HEK293 (cell line): ENCODE results near the gene SLC30A5.

Experiments used
- CTCF ChIA-PET: fragments of 350-600 bp; formaldehyde crosslinking; extraction: SDS; loops from one replicate; lab custom pipeline; 2021; ENCODE audit warnings: antibody characterized with exemption; lab: Yijun Ruan, JAX
- POLR2A ChIA-PET: fragments of 300-600 bp; formaldehyde crosslinking; extraction: SDS; loops from one replicate; lab custom pipeline; 2020; ENCODE audit warnings: antibody characterized with exemption, inconsistent platforms; lab: Yijun Ruan, JAX
- H3K27ac ChIP-seq: fragments of 200-500 bp; sonication (Bioruptor generic); 2 replicates; pipeline ENCODE4 v1.5.1; 2014; ENCODE audit warnings: low read depth, low read length, control low read depth, inconsistent platforms; ENCODE audit errors: extremely low read depth
- H3K36me3 ChIP-seq, 2 experiments: fragments of 200-500 bp in 1 of 2; sonication (Bioruptor generic) in 1 of 2; 1 replicate in 1 of 2; 2 replicates in 1 of 2; pipeline ENCODE4 v1.5.1; 2014 to 2017; ENCODE audit warnings: inconsistent platforms in 2 of 2, low read length in 2 of 2; ENCODE audit not compliant: control insufficient read depth in 2 of 2, insufficient read depth in 1 of 2
- H3K4me1 ChIP-seq: fragments of 200-500 bp; sonication (Bioruptor generic); 2 replicates; pipeline ENCODE4 v1.5.1; 2014; ENCODE audit warnings: mild to moderate bottlenecking, low read length, inconsistent platforms; ENCODE audit not compliant: control insufficient read depth, insufficient read depth
- H3K4me3 ChIP-seq: 2 replicates; pipeline ENCODE4 v1.5.1; 2011; ENCODE audit warnings: low read depth, mild to moderate bottlenecking, control low read depth, low read length, moderate library complexity
- H3K9me3 ChIP-seq: fragments of 200-500 bp; sonication (Bioruptor generic); 2 replicates; pipeline ENCODE4 v1.5.1; 2014; ENCODE audit warnings: low read depth, low read length, inconsistent platforms; ENCODE audit not compliant: control insufficient read depth, insufficient read depth
- KLF7 ChIP-seq: fragments of 450-650 bp; formaldehyde crosslinking; IDR thresholded peaks from 2 replicates; pipeline ENCODE4 v1.5.1; 2016; ENCODE audit warnings: missing biosample characterization, missing genetic modification characterization, borderline replicate concordance
- REST ChIP-seq: fragments of 450-650 bp; formaldehyde crosslinking; IDR thresholded peaks from 2 replicates; pipeline ENCODE4 v1.5.1; 2016; ENCODE audit warnings: missing biosample characterization, missing genetic modification characterization
- SCRT2 ChIP-seq: fragments of 450-650 bp; formaldehyde crosslinking; IDR thresholded peaks from 2 replicates; pipeline ENCODE4 v1.5.1; 2016; ENCODE audit warnings: missing biosample characterization, missing genetic modification characterization
- SP3 ChIP-seq: fragments of 450-650 bp; formaldehyde crosslinking; IDR thresholded peaks from 2 replicates; pipeline ENCODE4 v1.5.1; 2016; ENCODE audit warnings: missing biosample characterization, missing genetic modification characterization
- SP7 ChIP-seq: fragments of 450-650 bp; formaldehyde crosslinking; IDR thresholded peaks from 2 replicates; pipeline ENCODE4 v1.5.1; 2016; ENCODE audit warnings: missing biosample characterization, missing genetic modification characterization
- TRIM28 ChIP-seq: IDR thresholded peaks from 2 replicates; pipeline ENCODE4 v1.6.1; 2011; ENCODE audit warnings: low read length, control low read depth, borderline replicate concordance
- YY1 ChIP-seq: fragments of 450-650 bp; formaldehyde crosslinking; IDR thresholded peaks from 2 replicates; pipeline ENCODE4 v1.5.1; 2018; ENCODE audit warnings: missing biosample characterization, missing genetic modification characterization
- ZBTB17 ChIP-seq: fragments of 450-650 bp; formaldehyde crosslinking; IDR thresholded peaks from 2 replicates; pipeline ENCODE4 v1.5.1; 2016; ENCODE audit warnings: missing biosample characterization, missing genetic modification characterization
- ZFP37 ChIP-seq: fragments of 450-650 bp; formaldehyde crosslinking; IDR thresholded peaks from 2 replicates; pipeline ENCODE4 v1.5.1; 2016; ENCODE audit warnings: missing biosample characterization, missing genetic modification characterization
- ZFP69B ChIP-seq: fragments of 450-650 bp; formaldehyde crosslinking; IDR thresholded peaks from 2 replicates; pipeline ENCODE4 v1.5.1; 2016; ENCODE audit warnings: missing biosample characterization, missing genetic modification characterization
- ZNF121 ChIP-seq: fragments of 450-650 bp; formaldehyde crosslinking; IDR thresholded peaks from 2 replicates; pipeline ENCODE4 v1.5.1; 2016; ENCODE audit warnings: missing biosample characterization, missing genetic modification characterization
- ZNF239 ChIP-seq: fragments of 450-650 bp; formaldehyde crosslinking; IDR thresholded peaks from 2 replicates; pipeline ENCODE4 v1.5.1; 2016; ENCODE audit warnings: missing biosample characterization, missing genetic modification characterization
- ZNF248 ChIP-seq: fragments of 450-650 bp; formaldehyde crosslinking; IDR thresholded peaks from 2 replicates; pipeline ENCODE4 v1.5.1; 2017; ENCODE audit warnings: missing biosample characterization, missing genetic modification characterization
- ZNF292 ChIP-seq: fragments of 450-650 bp; formaldehyde crosslinking; IDR thresholded peaks from 2 replicates; pipeline ENCODE4 v1.5.1; 2016; ENCODE audit warnings: low read depth, missing biosample characterization, missing genetic modification characterization, borderline replicate concordance
- ZNF423 ChIP-seq: fragments of 450-650 bp; formaldehyde crosslinking; IDR thresholded peaks from 2 replicates; pipeline ENCODE4 v1.5.1; 2016; ENCODE audit warnings: missing biosample characterization, missing genetic modification characterization
- ZNF433 ChIP-seq: fragments of 450-650 bp; formaldehyde crosslinking; IDR thresholded peaks from 2 replicates; pipeline ENCODE4 v1.5.1; 2016; ENCODE audit warnings: missing biosample characterization, missing genetic modification characterization, low read depth
- ZNF449 ChIP-seq: fragments of 450-650 bp; formaldehyde crosslinking; IDR thresholded peaks from 2 replicates; pipeline ENCODE4 v1.5.1; 2017; ENCODE audit warnings: missing biosample characterization, mild to moderate bottlenecking, missing genetic modification characterization, moderate library complexity
- ZNF510 ChIP-seq: fragments of 450-650 bp; formaldehyde crosslinking; IDR thresholded peaks from 2 replicates; pipeline ENCODE4 v1.5.1; 2018; ENCODE audit warnings: mild to moderate bottlenecking, missing genetic modification characterization, missing biosample characterization; ENCODE audit not compliant: insufficient replicate concordance
- ZNF560 ChIP-seq: fragments of 450-650 bp; formaldehyde crosslinking; IDR thresholded peaks from 2 replicates; pipeline ENCODE4 v1.5.1; 2017; ENCODE audit warnings: missing biosample characterization, missing genetic modification characterization, borderline replicate concordance
- ZNF654 ChIP-seq: fragments of 450-650 bp; formaldehyde crosslinking; IDR thresholded peaks from 2 replicates; pipeline ENCODE4 v1.5.1; 2016; ENCODE audit warnings: low read depth, missing biosample characterization, missing genetic modification characterization
- ZNF660 ChIP-seq: fragments of 450-650 bp; IDR thresholded peaks from 2 replicates; pipeline ENCODE4 v1.5.1; 2018; ENCODE audit warnings: missing biosample characterization, mild to moderate bottlenecking, missing genetic modification characterization
- ZNF785 ChIP-seq: fragments of 450-650 bp; formaldehyde crosslinking; IDR thresholded peaks from 2 replicates; pipeline ENCODE4 v1.5.1; 2016; ENCODE audit warnings: missing biosample characterization, missing genetic modification characterization
- ZSCAN23 ChIP-seq: fragments of 450-650 bp; formaldehyde crosslinking; IDR thresholded peaks from 2 replicates; pipeline ENCODE4 v1.5.1; 2016; ENCODE audit warnings: missing biosample characterization, missing genetic modification characterization
- TF ChIP-seq, protein P1 (sequence below): fragments of 450-650 bp; formaldehyde crosslinking; IDR thresholded peaks from 2 replicates; pipeline ENCODE4 v1.5.1; 2016; ENCODE audit warnings: missing biosample characterization, missing genetic modification characterization

The SLC30A5 gene

GRCh38 chr5:69048230-69048629 lies 45.6 kb upstream of the SLC30A5 start (continued):
- no peak for TF ChIP-seq ZSCAN23 (tag by site-specific recombination)
- TF ChIP-seq, protein P1, sequence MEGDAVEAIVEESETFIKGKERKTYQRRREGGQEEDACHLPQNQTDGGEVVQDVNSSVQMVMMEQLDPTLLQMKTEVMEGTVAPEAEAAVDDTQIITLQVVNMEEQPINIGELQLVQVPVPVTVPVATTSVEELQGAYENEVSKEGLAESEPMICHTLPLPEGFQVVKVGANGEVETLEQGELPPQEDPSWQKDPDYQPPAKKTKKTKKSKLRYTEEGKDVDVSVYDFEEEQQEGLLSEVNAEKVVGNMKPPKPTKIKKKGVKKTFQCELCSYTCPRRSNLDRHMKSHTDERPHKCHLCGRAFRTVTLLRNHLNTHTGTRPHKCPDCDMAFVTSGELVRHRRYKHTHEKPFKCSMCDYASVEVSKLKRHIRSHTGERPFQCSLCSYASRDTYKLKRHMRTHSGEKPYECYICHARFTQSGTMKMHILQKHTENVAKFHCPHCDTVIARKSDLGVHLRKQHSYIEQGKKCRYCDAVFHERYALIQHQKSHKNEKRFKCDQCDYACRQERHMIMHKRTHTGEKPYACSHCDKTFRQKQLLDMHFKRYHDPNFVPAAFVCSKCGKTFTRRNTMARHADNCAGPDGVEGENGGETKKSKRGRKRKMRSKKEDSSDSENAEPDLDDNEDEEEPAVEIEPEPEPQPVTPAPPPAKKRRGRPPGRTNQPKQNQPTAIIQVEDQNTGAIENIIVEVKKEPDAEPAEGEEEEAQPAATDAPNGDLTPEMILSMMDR (tag by site-specific recombination), result peak; percentile 88
- TF ChIP-seq ZNF449, result no peak
- TF ChIP-seq ZNF785 (tag by site-specific recombination), result no peak
- TF ChIP-seq SP3 (tag by site-specific recombination), result no peak
- no peak for TF ChIP-seq ZFP37 (tag by site-specific recombination)
- no peak for TF ChIP-seq ZNF292
- no peak for TF ChIP-seq REST (tag by site-specific recombination)
- TF ChIP-seq ZNF248, result no peak
- no peak for TF ChIP-seq ZNF433 (tag by site-specific recombination)
- 0 out of 2 replicates have a peak, but pooled peaks have one; percentile 36 for TF ChIP-seq ZBTB17 (tag by site-specific recombination)
- TF ChIP-seq YY1 (tag by site-specific recombination), result no peak
- no peak for TF ChIP-seq ZNF121 (tag by site-specific recombination)
- peak; percentile 86 for TF ChIP-seq ZNF654 (tag by site-specific recombination)
- TF ChIP-seq ZFP69B (tag by site-specific recombination), result no peak
- TF ChIP-seq ZNF239 (tag by site-specific recombination), result no peak
- no peak for TF ChIP-seq ZNF660 (tag by site-specific recombination)
- TF ChIP-seq ZNF510, result no peak
- no peak for TF ChIP-seq ZNF423
- no peak for TF ChIP-seq KLF7
- no peak for TF ChIP-seq ZNF560

- H3K4me3 ChIP-seq, result no peak overlapping the region
- no peaks in the 10 kb centered on the region for H3K36me3 ChIP-seq
- no peaks in the 10 kb centered on the region for H3K9me3 ChIP-seq
- H3K4me1 ChIP-seq, result no peaks in the 10 kb centered on the region
- ChIA-PET CTCF (interaction anchor here (0.7 to 4.4 kb wide), 7 partner anchors 15 to 762 kb away, joined by 3 to 39 read pairs (median 5); partner anchors contain the start of gene SLC30A5), POLR2A (interaction anchor here (2.3 kb wide), 1 partner anchor 45 kb away, joined by 6 read pairs; the partner anchor contains the start of gene SLC30A5)
- TF ChIP-seq TRIM28 (no peak), SCRT2 (tag by site-specific recombination) (peak; percentile 1; the same call in 1 of the 2 replicates), SP7 (tag by site-specific recombination) (peak; percentile 28; the same call in 1 of the 2 replicates)
- H3K27ac ChIP-seq, result no peak overlapping the region
These were observed 44.7 kb upstream of the SLC30A5 start for GRCh38 chr5:69049151-69049550.
